SJSA1 (cell line): ENCODE data around the gene BCL2. TPM values are rescaled to one million over a fixed set of nuclear protein-coding genes. Genes with fewer than 3 reads are reported as not detected.
A peak's percentile ranks its signal among the peaks of the same experiment; 100 is the strongest.

Experiments
- DNase-seq, 2 experiments: peaks; one replicate each; pipeline ENCODE4 v3.0.0-alpha.2; 2015 to 2020; ENCODE audit warnings: low spot score in 2 of 2, low read depth in 1 of 2
- H3K27ac ChIP-seq: fragments of 250-450 bp; sonication (Bioruptor Pico); 2 replicates; pipeline ENCODE4 v1.5.1; 2020; ENCODE audit warnings: mild to moderate bottlenecking, moderate library complexity
- H3K27me3 ChIP-seq: fragments of 250-450 bp; sonication (Bioruptor Pico); replicated peaks from 2 replicates; pipeline ENCODE4 v1.5.1; 2020; ENCODE audit warnings: mild to moderate bottlenecking, moderate library complexity
- H3K36me3 ChIP-seq: fragments of 250-450 bp; sonication (Bioruptor Pico); 2 replicates; pipeline ENCODE4 v1.5.1; 2020; ENCODE audit warnings: mild to moderate bottlenecking
- H3K4me1 ChIP-seq: fragments of 250-450 bp; sonication (Bioruptor Pico); replicated peaks from 2 replicates; pipeline ENCODE4 v1.6.1; 2021; ENCODE audit warnings: mild to moderate bottlenecking
- H3K4me3 ChIP-seq: fragments of 250-450 bp; sonication (Bioruptor Pico); 2 replicates; pipeline ENCODE4 v1.5.1; 2020; ENCODE audit warnings: mild to moderate bottlenecking
- H3K9me3 ChIP-seq: fragments of 250-450 bp; sonication (Bioruptor Pico); replicated peaks from 2 replicates; pipeline ENCODE4 v1.5.1; 2020; ENCODE audit warnings: mild to moderate bottlenecking
- total RNA-seq: library from RNA; depleted of rRNA; stranded (reverse); fragments of >200 nt; shearing (Covaris generic); gene quantifications from 2 replicates; pipeline ENCODE4 v1.2.3, GENCODE V29; 2014

Gene BCL2
- total RNA-seq, 1 experiment from 2014 or later = 7.8 TPM

DNA sequence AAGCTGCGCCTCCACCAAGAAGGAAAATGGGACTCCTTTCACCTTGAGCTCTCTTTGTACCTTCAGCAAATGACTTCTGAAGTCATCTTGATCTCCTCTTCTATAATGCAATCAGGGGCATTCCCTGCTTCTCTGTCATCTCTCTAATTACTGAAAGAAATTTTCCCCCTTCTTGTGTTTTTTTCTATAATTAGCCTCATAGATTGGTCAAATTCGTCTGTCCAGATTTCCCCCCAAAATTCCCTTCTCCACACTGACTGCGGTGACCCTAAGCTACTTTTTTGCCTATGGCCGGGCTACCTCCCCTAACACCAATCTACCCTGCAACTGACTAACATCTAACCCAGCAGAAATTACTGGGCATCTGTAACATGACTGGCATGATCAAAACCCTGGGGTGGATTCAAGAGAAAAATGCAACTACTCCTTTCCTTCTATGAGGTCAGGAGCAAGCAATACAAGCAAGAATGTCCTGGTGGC, 168.6 kb downstream of the BCL2 start:
- DNase-seq = no peak
- H3K4me3 ChIP-seq = no peak overlapping the region
- H3K27me3 ChIP-seq = no peaks in the 10 kb centered on the region
- no peak overlapping the region for H3K27ac ChIP-seq
- 0 out of 2 replicates have a peak, but pooled peaks cover 2% of the 10 kb centered on the region for H3K9me3 ChIP-seq
- no peaks in the 10 kb centered on the region for H3K36me3 ChIP-seq
- H3K4me1 ChIP-seq = no peaks in the 10 kb centered on the region

- H3K4me1 ChIP-seq = no peaks in the 10 kb centered on the region
- no peaks in the 10 kb centered on the region for H3K27me3 ChIP-seq
- no peaks in the 10 kb centered on the region for H3K36me3 ChIP-seq
- no peak overlapping the region for H3K27ac ChIP-seq
- H3K9me3 ChIP-seq = no peaks in the 10 kb centered on the region
- no peak for DNase-seq
- H3K4me3 ChIP-seq = no peak overlapping the region
These were observed 169.2 kb downstream of the BCL2 start for GRCh38 chr18:63150326-63150725.

- H3K9me3 ChIP-seq = no peaks in the 10 kb centered on the region
- H3K27me3 ChIP-seq = no peaks in the 10 kb centered on the region
- H3K4me3 ChIP-seq = no peak overlapping the region
- no peaks in the 10 kb centered on the region for H3K4me1 ChIP-seq
- no peak overlapping the region for H3K27ac ChIP-seq
- no peaks in the 10 kb centered on the region for H3K36me3 ChIP-seq
- DNase-seq = no peak
These were observed 170.3 kb downstream of the BCL2 start for GRCh38 chr18:63149302-63149587.

DNA sequence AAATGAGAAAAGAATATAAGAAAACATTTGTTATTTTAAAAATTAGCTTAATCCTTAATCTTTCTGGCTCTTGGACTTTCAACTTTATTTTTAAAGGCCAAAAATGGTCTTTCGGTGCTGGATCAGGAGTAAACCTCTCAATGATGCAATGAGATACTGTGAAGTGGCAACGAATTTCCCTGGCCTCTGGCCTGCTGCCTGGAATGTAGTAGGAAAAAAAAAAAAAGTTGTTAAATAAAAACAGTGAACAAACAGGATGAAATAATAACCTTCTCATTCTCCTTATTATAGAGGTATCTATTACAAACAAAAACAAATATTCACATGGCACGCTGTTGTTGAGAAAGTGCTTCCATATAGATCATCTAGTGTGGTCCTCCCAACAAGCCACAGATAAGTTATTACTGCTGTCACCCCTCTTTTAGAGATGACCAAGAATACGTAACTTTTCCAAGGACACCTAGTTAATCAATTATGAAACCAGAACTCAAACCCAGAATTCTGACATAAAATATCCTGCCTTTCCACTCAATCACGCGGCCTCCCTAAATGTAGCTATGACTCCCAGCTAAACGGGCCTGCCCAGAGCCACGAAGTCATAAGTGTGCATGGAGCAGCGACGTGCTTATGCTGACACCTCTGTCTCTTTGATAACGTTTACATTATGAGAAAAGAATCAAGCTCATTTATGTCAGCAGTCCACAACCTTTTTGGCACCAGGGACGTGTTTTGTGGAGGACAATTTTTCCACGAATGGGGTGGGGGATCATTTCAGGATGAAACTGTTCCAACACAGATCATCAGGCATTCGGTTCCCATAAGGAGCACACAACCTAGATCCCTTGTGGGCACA, 170.9 kb downstream of the BCL2 start:
- Histone ChIP-seq H3K36me3 (no peaks in the 10 kb centered on the region), H3K27ac (no peak overlapping the region), H3K4me1 (no peaks in the 10 kb centered on the region), H3K9me3 (no peaks in the 10 kb centered on the region), H3K4me3 (no peak overlapping the region), H3K27me3 (no peaks in the 10 kb centered on the region)
- DNase-seq = peak in 1 of 2 experiments; percentile 47

DNA sequence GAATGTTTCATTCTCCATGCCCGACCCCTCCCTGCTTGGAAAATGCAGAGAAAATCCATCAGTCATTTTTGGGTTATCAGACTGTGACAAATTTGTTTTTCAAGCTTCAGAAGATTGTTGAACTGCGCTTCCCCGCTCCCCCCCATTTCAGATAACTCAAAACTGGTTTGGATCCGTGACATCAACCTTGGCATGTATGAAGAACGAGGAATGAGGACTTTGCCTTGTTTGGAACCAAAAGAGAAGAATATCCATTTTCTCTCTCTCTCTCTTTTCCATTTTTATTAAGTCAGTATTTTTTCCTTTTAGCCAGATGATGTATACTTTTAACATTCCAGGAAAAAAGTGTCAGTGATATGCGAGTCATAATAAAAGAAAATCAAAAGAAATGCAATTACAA, 171.6 kb downstream of the BCL2 start:
- Histone ChIP-seq H3K36me3 (no peaks in the 10 kb centered on the region), H3K27ac (no peak overlapping the region), H3K27me3 (no peaks in the 10 kb centered on the region), H3K4me3 (no peak overlapping the region), H3K4me1 (no peaks in the 10 kb centered on the region), H3K9me3 (no peaks in the 10 kb centered on the region)
- no peak for DNase-seq

GRCh38 chr18:63146828-63147409, 172.7 kb downstream of the BCL2 start:
- DNase-seq = no peak
- Histone ChIP-seq H3K27ac (no peak overlapping the region), H3K4me3 (no peak overlapping the region), H3K27me3 (no peaks in the 10 kb centered on the region), H3K4me1 (no peaks in the 10 kb centered on the region), H3K9me3 (no peaks in the 10 kb centered on the region), H3K36me3 (no peaks in the 10 kb centered on the region)

GRCh38 chr18:63145851-63146555, 173.6 kb downstream of the BCL2 start:
- Histone ChIP-seq H3K27me3 (no peaks in the 10 kb centered on the region), H3K4me1 (no peaks in the 10 kb centered on the region), H3K4me3 (no peak overlapping the region), H3K27ac (no peak overlapping the region), H3K36me3 (no peaks in the 10 kb centered on the region), H3K9me3 (no peaks in the 10 kb centered on the region)
- no peak for DNase-seq

DNA sequence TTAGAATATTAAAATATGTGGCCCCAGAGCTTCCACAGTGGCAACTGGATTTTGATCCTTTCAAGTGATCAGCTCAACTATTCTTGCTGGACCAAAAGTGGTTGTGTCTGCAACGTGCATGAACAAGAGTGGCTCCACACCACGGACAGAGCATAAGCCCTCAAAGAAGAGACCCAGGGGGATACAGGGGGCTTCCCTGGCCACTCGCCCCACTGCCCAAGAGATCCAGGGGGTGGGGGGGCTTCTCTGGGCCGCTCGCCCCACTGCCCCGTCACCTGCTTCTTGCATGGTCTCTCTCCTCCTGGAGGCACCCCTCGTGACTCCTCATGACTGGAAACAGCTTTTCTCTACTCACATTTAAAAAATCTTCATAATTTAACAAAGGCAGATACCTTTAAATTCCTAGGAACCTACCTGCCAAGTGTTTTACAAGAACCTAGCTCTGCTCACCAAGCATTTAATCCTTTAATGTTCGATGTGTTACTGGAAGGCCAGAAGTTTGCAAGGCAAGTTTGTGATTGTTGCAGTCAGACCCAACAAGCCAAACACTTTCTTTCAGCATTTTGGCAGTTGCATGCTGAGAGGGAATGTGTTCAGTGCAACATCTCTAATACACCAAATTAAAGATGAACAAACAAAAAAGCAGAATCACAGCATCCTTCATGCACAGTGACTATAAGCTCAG, 174.3 kb downstream of the BCL2 start:
- Histone ChIP-seq H3K27me3 (no peaks in the 10 kb centered on the region), H3K4me3 (no peak overlapping the region), H3K4me1 (no peaks in the 10 kb centered on the region; the same call in 1 of the 2 replicates), H3K36me3 (no peaks in the 10 kb centered on the region), H3K9me3 (0 out of 2 replicates have a peak, but pooled peaks cover 2% of the 10 kb centered on the region), H3K27ac (no peak overlapping the region)
- no peak for DNase-seq

- no peak overlapping the region for H3K4me3 ChIP-seq
- no peak for DNase-seq
These were observed 174.8 kb downstream of the BCL2 start for GRCh38 chr18:63144748-63145147.

DNA sequence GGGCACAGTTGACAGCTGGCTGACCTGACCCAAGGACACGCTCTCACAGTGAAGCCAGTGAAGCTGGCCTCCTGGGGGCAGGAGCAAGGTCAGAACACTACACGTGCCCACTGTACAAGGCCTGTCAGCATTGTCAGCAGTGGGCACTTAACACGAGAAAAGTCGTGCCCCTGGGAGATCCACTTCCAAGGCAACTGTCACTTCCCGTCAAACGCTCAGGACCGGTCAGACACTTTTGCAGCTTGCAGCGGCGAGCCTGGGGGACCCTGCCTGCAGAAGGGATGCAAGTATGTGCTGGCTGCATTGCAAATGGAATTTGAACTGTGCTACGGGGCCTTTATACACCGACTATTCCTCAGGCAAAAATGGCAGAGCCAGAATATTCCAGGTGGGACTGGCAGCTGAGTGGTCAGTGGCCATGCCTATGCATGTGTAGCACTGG, 176.2 kb downstream of the BCL2 start:
- no peaks in the 10 kb centered on the region for H3K27me3 ChIP-seq
- no peak overlapping the region for H3K27ac ChIP-seq
- H3K36me3 ChIP-seq = no peaks in the 10 kb centered on the region
- DNase-seq = no peak
- H3K4me1 ChIP-seq = no peaks in the 10 kb centered on the region; the same call in 1 of the 2 replicates
- no peak overlapping the region for H3K4me3 ChIP-seq
- H3K9me3 ChIP-seq = peaks cover 6% of the 10 kb centered on the region; the same call in 1 of the 2 replicates

More at GRCh38 chr18:63144748-63145147, 174.8 kb downstream of the BCL2 start:
- H3K27ac ChIP-seq = no peak overlapping the region
- H3K4me1 ChIP-seq = no peaks in the 10 kb centered on the region; the same call in 1 of the 2 replicates
- no peaks in the 10 kb centered on the region for H3K36me3 ChIP-seq
- no peaks in the 10 kb centered on the region for H3K27me3 ChIP-seq
- peaks cover 6% of the 10 kb centered on the region; the same call in 1 of the 2 replicates for H3K9me3 ChIP-seq

- Histone ChIP-seq H3K27me3 (no peaks in the 10 kb centered on the region), H3K9me3 (peaks cover 6% of the 10 kb centered on the region; the same call in 1 of the 2 replicates), H3K27ac (no peak overlapping the region), H3K36me3 (no peaks in the 10 kb centered on the region), H3K4me1 (no peaks in the 10 kb centered on the region; the same call in 1 of the 2 replicates), H3K4me3 (no peak overlapping the region)
- DNase-seq = no peak
These were observed 176.9 kb downstream of the BCL2 start for GRCh38 chr18:63142594-63143225.

- no peaks in the 10 kb centered on the region; the same call in 1 of the 2 replicates for H3K4me1 ChIP-seq
- peaks cover 6% of the 10 kb centered on the region; the same call in 1 of the 2 replicates for H3K9me3 ChIP-seq
- no peaks in the 10 kb centered on the region for H3K27me3 ChIP-seq
- no peak overlapping the region for H3K4me3 ChIP-seq
- no peak for DNase-seq
- no peaks in the 10 kb centered on the region for H3K36me3 ChIP-seq
- H3K27ac ChIP-seq = no peak overlapping the region
These were observed 177.8 kb downstream of the BCL2 start for GRCh38 chr18:63141778-63142176.
